GM19239 (cell line): Measurements from ENCODE around the gene TMEM178A.
"Not testable (repeated sequence)": the region's sequence is repeated elsewhere in the genome, so short reads cannot be mapped to it uniquely, and the experiment has no call there.

Experiments used
- DNase-seq: peaks from one replicate; pipeline ENCODE4 v3.0.0; 2011; ENCODE audit warnings: low spot score; ENCODE audit not compliant: insufficient read length
- FAIRE-seq: peaks from 2 replicates; lab custom pipeline; 2011; peaks lifted over from hg19 to GRCh38; lab: Jason Lieb, UNC

The TMEM178A gene

DNA sequence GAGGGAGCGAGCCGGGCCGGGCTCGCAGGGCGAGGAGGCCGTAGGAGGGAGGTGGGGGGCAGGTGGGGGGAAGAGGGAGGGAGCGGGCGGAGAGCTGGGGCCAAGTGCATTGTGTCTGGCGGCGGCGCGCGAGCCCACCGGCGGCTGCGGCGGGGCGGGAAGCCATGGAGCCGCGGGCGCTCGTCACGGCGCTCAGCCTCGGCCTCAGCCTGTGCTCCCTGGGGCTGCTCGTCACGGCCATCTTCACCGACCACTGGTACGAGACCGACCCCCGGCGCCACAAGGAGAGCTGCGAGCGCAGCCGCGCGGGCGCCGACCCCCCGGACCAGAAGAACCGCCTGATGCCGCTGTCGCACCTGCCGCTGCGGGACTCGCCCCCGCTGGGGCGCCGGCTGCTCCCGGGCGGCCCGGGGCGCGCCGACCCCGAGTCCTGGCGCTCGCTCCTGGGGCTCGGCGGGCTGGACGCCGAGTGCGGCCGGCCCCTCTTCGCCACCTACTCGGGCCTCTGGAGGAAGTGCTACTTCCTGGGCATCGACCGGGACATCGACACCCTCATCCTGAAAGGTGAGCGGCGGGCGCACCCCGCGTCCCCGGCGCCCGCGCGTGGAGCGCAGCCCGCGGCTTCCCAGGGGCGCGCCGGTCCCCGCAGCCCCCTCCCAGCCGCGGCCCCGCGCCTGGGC is at the start of gene TMEM178A:
TSS of gene TMEM178A (plus strand) at position 107 of the 680 bp plus-strand sequence. CDS start at position 165, 58 bp downstream.
- no peak for FAIRE-seq

DNA sequence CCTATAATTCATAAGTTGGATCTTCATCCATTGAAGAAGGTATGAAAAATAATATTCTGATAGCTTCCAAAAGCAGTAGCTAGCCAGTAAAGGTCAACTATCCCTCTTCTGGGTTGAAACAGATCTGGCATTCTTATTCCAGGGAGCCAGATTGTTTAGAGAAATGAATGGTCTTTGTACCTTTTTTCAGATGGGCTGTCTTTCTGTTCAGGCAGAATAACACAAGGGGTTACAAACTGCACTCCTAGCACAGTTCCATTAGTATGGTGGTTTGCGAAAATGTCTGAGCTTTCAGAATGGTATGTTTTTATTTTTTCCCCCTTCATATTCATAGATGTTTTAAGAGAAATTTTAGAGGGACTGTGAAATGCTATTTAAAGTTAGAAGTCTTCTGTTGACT is 47.5 kb upstream of the TMEM178A start:
- FAIRE-seq (no peak), DNase-seq (no peak)

More for the DNA sequence above, at the start of gene TMEM178A:
- DNase-seq, result peak; percentile 23

DNA sequence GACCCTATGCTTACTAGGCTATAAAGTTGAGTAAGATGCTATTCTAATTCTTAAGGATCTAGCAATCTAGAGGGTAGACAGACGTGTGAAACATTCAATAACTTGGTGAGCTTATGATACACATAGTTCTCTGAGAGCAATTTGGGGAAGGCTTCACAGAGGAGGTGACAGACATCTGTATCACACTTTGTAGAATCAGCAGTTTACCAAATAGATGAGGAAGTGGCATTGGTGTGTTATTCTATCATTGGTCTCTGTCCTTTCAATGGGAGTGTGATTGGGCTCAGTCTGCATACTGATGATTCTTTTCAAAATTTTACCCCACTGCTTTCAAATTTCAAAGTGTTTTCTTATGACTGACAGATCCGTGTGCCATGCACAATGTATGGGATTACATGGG is 47.0 kb upstream of the TMEM178A start:
- DNase-seq, result no peak
- no peak for FAIRE-seq

DNA sequence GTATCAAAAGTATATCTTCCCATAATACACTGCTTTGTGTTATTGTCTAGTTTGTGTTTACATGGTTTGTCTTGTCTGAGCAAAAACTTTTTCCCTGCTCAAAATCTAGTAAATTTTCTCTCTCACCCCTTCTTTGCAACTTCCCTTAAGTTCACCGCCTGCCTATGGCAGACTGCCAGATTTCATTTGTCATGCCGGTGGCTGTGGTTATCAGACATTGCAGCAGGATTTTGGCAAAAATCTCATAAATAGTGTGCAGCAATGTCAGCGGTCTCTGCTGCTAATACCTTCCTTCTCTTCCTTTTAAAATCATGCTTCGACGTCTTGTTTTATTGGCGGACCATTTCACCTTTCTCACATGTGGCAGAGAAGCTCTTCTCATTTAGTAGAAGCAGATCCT is 45.6 kb upstream of the TMEM178A start:
- DNase-seq, result no peak
- FAIRE-seq, result no peak

DNA sequence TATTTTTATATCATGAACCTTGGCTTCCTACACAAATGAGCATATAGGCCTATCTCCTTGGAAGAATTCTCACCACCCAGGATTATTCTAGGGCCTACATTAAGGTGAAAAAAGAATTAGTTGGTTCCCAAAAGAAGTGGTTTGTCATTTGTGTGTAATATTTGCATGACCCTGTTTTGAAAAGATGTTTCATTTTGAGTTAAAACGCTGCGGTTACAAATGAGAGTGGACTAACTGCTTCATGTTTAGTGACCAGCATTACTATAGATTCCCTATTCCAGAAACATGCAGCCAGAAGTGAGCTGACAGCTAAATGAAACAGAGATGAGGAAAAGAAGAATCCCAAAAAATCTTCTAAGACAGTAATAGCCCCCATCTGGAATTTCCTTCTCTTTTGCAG is 44.1 kb upstream of the TMEM178A start:
- FAIRE-seq (no peak), DNase-seq (no peak)

DNA sequence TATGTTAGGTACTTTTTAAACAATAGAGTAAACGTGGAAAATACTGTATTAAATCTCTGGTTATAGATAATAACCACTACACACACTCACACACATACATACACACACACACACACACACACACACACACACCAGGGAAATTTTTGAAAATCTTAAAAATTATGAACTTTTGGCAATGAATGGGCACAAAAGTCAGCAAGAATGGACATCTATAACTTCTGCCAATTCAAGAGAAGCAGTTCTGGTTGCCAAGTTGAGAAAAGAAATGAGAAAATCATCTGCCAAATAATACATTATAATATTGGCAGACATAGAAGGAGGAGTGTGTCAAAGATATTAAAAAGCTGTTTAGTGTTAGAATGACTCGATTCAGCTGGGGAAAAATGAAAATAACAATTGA is 42.9 kb upstream of the TMEM178A start:
- DNase-seq (no peak), FAIRE-seq (no peak)

DNA sequence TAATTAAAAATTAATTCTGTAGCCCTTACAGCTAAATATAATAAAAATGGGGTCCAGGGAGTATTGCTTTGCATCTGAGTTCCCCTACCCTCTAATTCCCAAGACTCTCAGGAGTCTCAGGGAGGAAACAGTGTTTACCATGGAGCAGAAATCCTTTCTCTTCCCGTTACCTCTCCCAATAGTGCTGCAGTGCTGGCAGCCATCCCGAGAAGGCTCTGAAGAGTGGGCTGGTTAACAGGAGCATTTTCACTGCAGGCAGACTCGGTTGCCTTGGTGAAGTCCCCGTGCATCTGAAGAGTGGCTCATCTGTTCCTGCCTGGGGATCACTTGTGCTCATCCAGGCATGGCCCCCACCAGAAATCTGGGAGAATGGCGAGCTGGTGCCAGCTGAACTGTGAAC is 41.8 kb upstream of the TMEM178A start:
- FAIRE-seq, result no peak
- no peak for DNase-seq

DNA sequence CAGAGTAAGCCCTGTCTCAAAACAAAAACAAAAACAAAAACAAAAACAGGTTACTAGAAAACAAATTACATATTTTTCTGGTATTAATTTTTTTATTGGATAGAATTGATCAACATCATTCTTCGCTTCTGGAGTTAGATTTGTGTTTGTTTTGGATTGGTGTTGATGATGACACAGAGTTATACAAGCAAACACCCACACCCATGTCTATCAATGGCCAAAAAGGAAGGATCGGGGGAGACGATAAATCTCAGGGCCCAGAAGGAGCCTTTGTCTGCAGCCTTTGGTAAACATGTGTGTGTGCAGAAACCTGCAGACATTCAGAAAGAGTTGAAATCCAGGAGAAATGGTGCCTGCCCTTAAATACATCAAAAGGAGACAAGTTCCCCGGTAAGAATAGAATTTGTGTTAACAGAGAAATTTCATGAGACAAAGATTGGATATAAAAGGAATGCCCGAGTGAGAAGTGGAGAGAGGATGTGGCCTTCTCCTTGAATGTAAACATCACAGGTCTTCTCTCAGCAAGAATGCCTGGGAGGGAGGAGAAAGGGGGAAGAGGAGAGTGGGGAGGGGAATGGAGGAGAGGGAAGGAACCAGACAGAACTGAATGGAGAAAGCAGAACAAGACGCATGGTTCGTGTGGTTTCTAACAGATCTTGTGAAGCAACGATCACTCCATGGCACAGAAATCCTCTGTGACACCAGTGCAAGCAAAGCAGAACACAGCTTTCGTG is 40.4 kb upstream of the TMEM178A start:
- DNase-seq (no peak), FAIRE-seq (no peak)

DNA sequence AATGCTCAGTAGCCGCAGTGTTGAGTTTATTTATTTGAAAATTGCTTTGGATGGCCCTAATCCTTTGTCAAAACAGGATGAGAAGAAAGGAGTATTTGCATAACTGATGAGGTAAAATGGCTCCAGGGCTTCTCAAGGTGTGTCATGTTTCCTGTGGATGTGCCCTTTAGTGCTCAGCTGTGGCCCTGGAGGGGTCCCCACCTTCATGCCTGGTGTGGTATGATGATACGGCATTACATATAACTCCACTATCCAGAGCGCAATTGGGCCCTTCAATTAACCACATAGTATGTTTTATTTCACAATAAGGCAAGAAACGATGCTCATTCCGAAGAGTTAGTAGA is 39.8 kb upstream of the TMEM178A start:
- FAIRE-seq, result no peak
- no peak for DNase-seq

DNA sequence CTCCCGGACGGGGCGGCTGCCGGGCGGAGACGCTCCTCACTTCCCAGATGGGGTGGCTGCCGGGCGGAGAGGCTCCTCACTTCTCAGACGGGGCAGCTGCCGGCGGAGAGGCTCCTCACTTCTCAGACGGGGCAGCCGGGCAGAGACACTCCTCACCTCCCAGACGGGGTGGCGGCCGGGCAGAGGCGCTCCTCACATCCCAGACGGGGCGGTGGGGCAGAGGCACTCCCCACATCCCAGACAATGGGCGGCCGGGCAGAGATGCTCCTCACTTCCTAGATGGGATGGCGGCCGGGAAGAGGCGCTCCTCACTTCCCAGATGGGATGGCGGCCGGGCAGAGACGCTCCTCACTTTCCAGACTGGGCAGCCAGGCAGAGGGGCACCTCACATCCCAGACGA is 37.4 kb upstream of the TMEM178A start:
- not testable (repeated sequence) for DNase-seq, FAIRE-seq

DNA sequence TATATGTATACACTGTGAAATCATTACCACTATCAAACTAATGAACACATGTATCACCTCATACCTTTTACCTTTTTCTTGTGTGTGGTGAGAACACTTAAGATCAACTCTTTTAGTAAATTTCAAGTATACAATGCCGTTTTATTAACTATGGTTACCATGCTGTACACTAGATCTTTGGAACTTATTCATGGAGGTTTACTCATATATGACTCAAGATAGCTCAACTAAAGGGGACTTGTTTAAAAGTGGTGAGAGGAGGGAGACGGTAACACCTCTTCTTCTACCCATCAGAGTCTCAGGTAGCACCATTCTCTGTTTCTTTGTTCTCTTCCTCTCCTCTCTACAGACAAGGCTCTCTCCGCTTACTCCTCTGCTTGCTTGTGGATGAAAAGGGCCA is 36.1 kb upstream of the TMEM178A start:
- DNase-seq, result no peak
- no peak for FAIRE-seq

DNA sequence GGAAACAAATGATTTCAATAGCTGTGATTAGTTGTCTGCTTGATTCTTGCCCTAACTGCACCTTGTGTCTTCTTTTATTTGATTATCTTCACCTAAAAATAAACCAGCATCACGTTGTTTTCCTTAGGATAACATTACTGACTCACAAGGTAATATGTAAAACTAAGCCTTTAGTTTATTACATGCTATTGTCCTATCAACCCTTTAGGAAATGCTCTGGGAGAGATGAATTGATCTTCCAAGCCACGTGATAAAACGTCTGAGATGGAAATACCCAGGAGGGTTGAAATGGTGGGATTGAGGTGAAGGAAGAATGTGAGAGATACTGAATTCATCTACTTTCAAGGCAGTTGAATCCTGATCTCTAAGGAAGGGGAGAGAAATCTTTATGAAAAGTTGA is 34.5 kb upstream of the TMEM178A start:
- FAIRE-seq, result no peak
- no peak for DNase-seq

DNA sequence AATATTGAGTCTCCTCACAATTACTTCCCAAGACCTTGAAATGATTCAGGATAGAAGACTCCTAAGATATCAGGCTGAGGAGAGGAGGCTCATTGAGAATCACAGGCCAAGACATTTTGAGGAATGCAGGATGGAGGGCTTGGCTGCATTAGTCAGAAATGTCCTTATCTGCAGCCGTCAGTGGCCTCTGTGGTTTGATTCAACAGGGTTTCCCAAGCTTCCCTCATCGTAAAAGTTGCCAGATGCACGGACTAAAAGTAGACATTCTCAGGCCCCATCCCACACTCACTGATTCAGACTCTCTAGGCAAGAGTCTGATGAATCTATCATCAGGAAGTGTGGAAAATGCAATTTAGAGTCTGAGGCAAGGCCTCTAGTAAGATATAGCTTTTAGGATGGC is 34.0 kb upstream of the TMEM178A start:
- FAIRE-seq (no peak), DNase-seq (no peak)

DNA sequence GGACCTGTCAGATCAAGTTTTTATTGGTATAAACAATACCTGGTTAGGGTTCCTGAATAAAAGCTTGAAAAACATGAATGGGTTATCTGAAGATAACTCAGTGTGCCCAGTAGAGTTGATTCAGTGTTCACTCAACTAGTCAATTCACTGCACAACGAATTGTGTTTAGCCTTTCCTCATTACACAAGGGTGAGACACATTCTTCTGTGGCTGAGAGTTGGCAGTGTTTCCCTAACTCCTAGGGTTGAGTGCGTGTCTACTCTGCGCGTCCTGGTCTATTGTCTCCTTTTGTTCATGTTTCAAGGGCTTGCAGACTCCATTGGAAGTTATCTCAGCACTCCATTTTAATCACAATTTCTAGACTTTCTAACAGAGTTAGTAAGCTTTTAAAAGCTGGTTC is 32.8 kb upstream of the TMEM178A start:
- no peak for FAIRE-seq
- no peak for DNase-seq

DNA sequence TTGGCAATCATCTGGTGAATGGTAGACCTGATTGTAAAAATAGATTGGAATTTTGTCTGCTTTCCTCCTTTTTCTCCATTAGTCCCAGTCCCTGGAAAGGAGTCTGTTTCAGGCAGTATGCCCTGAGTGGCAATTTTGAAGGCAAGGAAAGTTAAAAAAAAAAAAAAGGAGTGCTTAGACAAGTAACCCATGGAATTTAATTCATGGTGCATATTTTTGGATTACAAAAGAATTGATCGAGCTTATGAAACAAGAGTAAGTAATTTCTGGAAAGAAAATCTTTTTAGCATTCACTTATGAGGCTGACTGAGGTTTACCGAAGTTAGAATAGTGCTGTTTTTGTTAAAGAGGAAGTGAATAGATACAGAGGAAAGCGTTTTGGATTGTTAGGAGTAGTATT is 29.4 kb upstream of the TMEM178A start:
- FAIRE-seq, result no peak
- DNase-seq, result no peak

DNA sequence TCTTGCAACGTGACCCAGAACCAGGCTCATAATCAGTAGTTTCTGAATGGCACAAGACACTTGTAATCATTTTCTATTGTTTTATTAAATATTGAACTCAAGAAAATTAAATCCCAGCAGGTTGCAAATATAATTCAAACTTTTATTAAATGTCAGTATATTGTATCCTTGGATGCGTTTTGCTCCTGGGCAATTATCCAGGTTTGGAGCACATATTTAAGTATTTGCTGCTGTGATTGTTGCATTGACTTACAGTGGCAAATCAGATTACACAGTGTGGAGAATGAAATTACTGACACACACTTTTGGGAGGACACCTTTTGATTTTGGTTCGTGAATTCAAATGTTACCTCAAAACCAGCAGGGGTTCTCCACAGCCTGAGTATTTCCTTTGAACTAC is 27.1 kb upstream of the TMEM178A start:
- no peak for DNase-seq
- FAIRE-seq, result no peak

DNA sequence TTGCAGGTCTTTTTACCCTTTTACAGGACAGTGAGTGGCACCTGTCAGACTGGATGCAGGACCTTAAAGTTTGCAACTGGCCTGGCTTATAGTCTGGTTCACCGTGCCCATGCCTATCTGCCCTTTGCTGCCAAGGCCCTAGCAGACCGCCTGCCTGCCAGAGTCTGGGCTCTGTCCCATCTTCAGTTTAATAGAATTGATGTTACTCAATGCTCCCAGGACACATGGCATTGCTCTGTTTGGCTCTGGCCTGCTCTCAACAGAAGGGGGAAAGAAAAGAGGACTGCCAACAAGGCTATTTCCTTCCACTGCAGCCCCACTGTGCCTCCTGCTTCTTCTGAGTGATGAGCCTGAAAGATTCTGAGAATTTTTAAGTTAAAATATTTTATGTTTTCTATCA is 25.6 kb upstream of the TMEM178A start:
- FAIRE-seq (no peak), DNase-seq (no peak)

DNA sequence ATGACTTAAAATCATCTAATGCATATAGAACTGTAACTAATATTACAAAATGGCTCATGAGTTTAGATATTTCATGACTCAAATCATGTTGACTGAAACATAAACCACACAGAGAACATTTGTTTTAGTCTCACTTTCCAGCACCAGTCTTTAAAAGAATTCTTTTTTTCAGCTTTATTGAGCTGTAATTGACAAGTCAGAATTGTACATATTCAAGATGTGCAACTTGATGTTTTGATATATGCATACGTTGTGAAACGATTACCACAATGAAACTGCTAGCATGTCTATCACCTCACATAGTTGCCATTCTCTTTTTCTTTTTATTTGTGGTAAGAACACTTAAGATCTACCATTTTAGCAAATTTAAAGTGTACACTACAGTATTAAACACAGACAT is 25.0 kb upstream of the TMEM178A start:
- FAIRE-seq, result no peak
- no peak for DNase-seq

DNA sequence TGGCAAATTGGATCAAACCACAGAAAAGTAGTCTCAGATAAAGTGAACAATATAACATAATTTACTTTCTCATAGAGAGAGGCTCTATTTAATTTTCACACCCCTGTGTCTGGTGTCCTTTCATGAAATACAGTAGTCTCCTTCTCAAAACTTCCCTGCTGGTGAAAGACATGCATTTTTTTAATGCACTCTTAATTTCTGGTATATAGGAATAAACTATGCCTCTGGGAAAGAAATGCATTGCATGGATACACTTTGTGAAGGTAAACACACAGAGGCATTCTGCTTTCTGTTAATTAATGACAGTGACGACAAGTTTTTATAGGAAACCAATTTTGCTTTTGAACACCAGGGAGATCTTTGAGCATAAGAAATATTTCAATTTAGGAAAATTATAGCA is 24.1 kb upstream of the TMEM178A start:
- no peak for FAIRE-seq

DNA sequence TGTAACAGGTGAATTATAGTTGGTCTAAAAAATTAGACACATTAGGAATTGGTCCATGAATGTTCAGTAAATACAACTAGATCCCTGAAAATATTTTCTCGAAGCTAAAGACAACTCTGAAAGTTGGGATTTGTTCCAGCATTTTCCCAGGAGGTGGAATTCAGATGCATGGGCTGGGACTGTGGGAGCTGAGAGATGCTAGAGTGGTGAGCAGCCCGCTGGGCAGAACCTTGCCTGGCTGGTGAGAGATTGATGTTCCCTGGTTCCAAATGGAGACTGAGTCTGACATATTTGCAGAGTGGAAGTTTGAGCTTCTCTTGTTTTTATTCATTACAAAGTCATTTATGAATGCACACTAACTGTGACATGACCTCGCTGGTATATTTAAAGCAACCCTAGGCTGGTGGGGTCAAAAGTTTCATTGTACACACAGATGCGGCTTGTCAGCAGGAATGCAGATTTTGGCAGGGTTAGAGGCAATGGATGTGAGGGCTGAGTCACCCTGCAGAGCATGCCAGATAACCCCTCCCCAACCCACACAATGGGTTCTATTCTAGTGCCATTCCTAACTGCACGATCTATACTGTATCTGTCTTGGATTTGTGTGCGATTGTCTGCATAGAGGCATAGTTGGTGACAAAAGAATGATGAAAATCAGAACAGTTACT is 23.5 kb upstream of the TMEM178A start:
- no peak for FAIRE-seq
- DNase-seq, result no peak

More for the DNA sequence above, 24.1 kb upstream of the TMEM178A start:
- no peak for DNase-seq

DNA sequence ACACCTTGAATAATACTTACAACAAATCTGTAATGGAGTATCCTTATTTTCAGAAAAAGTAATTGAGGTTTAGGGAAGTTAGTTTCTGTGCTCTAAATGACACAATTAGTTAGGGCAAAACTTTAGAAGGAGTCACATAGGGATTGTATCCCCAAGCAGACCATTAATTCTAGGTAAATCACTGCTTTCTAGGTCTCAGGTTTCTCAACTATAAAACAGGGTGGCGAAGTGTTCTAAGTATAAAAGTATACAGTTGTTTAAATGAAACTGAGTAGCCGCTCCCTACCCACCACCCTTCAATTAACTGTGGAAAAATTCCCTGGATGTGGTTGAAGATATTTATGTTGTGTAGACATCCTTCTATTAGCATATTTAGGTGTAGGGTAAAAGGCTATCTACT is 19.9 kb upstream of the TMEM178A start:
- no peak for DNase-seq
- FAIRE-seq, result no peak
